CD4-positive, alpha-beta T cell (primary cell): Measurements from ENCODE around the gene COPZ1. TPM values are rescaled to one million over a fixed set of nuclear protein-coding genes. Genes with fewer than 3 reads are reported as not detected.

Experiments
- ATAC-seq: fragments of 200-7000 bp; cut with Tn5 transposase; one replicate; pipeline ENCODE4 v1.10.0; 2022; ENCODE audit warnings: mild to moderate bottlenecking; ENCODE audit not compliant: poor library complexity
- CTCF ChIA-PET: fragments of 350-600 bp; sonication (Branson Sonifier 250); formaldehyde crosslinking; loops from one replicate; lab custom pipeline; 2021; ENCODE audit warnings: antibody characterized with exemption, inconsistent platforms; lab: Charles Lee
- POLR2A ChIA-PET: fragments of 350-600 bp; sonication (Branson Sonifier 250); formaldehyde crosslinking; loops from one replicate; lab custom pipeline; 2021; ENCODE audit warnings: antibody characterized with exemption, inconsistent platforms; lab: Charles Lee
- DNase-seq, 14 experiments: peaks; one replicate each; pipeline ENCODE4 v3.0.0-alpha.2; 2013 to 2020; ENCODE audit warnings: mixed read lengths in 2 of 14
- H3K27ac ChIP-seq, 2 donors: one replicate each; pipeline versions ENCODE4 v1.5.1 to v1.7.0; 2013; ENCODE audit warnings: low read length in 2 of 2, low read depth in 1 of 2, mild to moderate bottlenecking in 1 of 2
- H3K27me3 ChIP-seq, 2 experiments: 1 replicate in 1 of 2; 2 replicates in 1 of 2; pipeline versions ENCODE4 v1.6.1 to v1.7.0; 2013; ENCODE audit warnings: low read length in 2 of 2, control low read depth in 1 of 2, mild to moderate bottlenecking in 1 of 2, moderate library complexity in 1 of 2; ENCODE audit not compliant: insufficient read depth in 2 of 2, control insufficient read depth in 1 of 2
- H3K36me3 ChIP-seq: one replicate; pipeline ENCODE4 v1.6.1; 2013; ENCODE audit warnings: low read length, control low read depth; ENCODE audit not compliant: insufficient read depth
- H3K4me1 ChIP-seq: one replicate; pipeline ENCODE4 v1.6.1; 2013; ENCODE audit warnings: low read length, control low read depth; ENCODE audit not compliant: insufficient read depth
- H3K4me3 ChIP-seq: one replicate; pipeline ENCODE4 v1.5.1; 2013; ENCODE audit warnings: mild to moderate bottlenecking, low read length, moderate library complexity
- H3K9me3 ChIP-seq, 2 experiments: 1 replicate in 1 of 2; 2 replicates in 1 of 2; pipeline versions ENCODE4 v1.6.1 to v1.7.0; 2013; ENCODE audit warnings: low read length in 2 of 2, mild to moderate bottlenecking in 2 of 2, control low read depth in 1 of 2, moderate library complexity in 1 of 2; ENCODE audit not compliant: control insufficient read depth in 1 of 2, insufficient read depth in 1 of 2
- H3K27ac Mint-ChIP-seq: one replicate; pipeline ENCODE4 v1.8.0; 2020; ENCODE audit warnings: mixed read lengths
- H3K27me3 Mint-ChIP-seq: one replicate; pipeline ENCODE4 v1.8.0; 2021; ENCODE audit warnings: mixed read lengths
- H3K36me3 Mint-ChIP-seq: one replicate; pipeline ENCODE4 v1.8.0; 2021; ENCODE audit warnings: low read depth, mixed read lengths
- H3K4me1 Mint-ChIP-seq: one replicate; pipeline ENCODE4 v1.8.0; 2021; ENCODE audit warnings: low read depth, mixed read lengths
- H3K4me3 Mint-ChIP-seq: one replicate; pipeline ENCODE4 v1.8.0; 2020; ENCODE audit warnings: mild to moderate bottlenecking, mixed read lengths
- H3K9me3 Mint-ChIP-seq: one replicate; pipeline ENCODE4 v1.8.0; 2020; ENCODE audit warnings: mixed read lengths
- intact Hi-C, 2 experiments: fragments of 100-400 bp; cut with DNase I in 1 of 2; cut with micrococcal nuclease in 1 of 2; formaldehyde crosslinking; loops; one replicate each; pipeline versions ENCODE4 v1.15.1 to v1.9.0; 2023 to 2025; cut with DNase I, micrococcal nuclease
- total RNA-seq, 174 experiments: library from RNA in 2 of 174; stranded (reverse) in 2 of 174; gene quantifications; one replicate each; pipeline ENCODE4 v1.2.3 and lab custom pipeline; 2021 to 2026
- TF ChIP-seq, protein P1 (sequence below): fragments of 200-600 bp; IDR thresholded peaks from one replicate; pipeline ENCODE4 v1.8.0; 2022; ENCODE audit warnings: antibody characterized with exemption, mild to moderate bottlenecking

The COPZ1 gene
- total RNA-seq, 2 experiments from 2014 or later: 31.2 to 33.9 TPM

DNA sequence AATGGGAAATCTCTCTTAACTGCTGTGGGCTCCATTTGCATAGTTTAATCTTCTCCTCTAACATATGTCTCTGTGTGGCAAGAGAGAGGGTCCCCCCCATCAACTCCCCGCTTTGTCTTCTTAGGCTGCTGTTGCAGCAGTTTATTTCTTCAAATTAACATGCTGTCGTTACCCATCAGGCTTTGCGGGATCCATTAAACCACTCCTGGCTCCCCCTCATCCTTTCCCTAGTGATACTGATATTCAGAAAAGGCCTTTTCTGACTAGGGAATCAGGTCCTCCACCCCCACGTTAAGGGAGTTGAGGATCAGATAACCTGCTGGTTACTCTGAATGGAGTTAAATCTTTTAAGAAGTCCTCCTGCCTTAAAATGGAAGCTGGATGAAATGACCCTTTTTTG is 24.1 kb downstream of the COPZ1 start:
- no peaks in the 10 kb centered on the region for H3K27me3 ChIP-seq
- TF ChIP-seq, protein P1, sequence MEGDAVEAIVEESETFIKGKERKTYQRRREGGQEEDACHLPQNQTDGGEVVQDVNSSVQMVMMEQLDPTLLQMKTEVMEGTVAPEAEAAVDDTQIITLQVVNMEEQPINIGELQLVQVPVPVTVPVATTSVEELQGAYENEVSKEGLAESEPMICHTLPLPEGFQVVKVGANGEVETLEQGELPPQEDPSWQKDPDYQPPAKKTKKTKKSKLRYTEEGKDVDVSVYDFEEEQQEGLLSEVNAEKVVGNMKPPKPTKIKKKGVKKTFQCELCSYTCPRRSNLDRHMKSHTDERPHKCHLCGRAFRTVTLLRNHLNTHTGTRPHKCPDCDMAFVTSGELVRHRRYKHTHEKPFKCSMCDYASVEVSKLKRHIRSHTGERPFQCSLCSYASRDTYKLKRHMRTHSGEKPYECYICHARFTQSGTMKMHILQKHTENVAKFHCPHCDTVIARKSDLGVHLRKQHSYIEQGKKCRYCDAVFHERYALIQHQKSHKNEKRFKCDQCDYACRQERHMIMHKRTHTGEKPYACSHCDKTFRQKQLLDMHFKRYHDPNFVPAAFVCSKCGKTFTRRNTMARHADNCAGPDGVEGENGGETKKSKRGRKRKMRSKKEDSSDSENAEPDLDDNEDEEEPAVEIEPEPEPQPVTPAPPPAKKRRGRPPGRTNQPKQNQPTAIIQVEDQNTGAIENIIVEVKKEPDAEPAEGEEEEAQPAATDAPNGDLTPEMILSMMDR: no peak
- H3K36me3 Mint-ChIP-seq: peaks cover 79% of the 10 kb centered on the region
- no peak overlapping the region for H3K4me3 ChIP-seq
- DNase-seq (no peak), ATAC-seq (no peak)
- H3K9me3 Mint-ChIP-seq: no peaks in the 10 kb centered on the region
- H3K4me1 ChIP-seq: peaks cover 16% of the 10 kb centered on the region
- H3K27ac Mint-ChIP-seq: no peak overlapping the region
- no peak overlapping the region for H3K4me3 Mint-ChIP-seq
- ChIA-PET POLR2A (interaction anchor here (1.0 kb wide), 1 partner anchor 69 kb away, joined by 3 read pairs; the partner anchor contains the start of genes CBX5 and HNRNPA1), CTCF (interaction anchor here (1.1 to 1.8 kb wide), 3 partner anchors 13 to 56 kb away, joined by 3 to 5 read pairs (median 4); no protein-coding TSS in a partner anchor)
- no peak overlapping the region for H3K27ac ChIP-seq
- peaks cover 64% of the 10 kb centered on the region for H3K36me3 ChIP-seq
- intact Hi-C loops: no loop called here
- peaks cover 18% of the 10 kb centered on the region for H3K4me1 Mint-ChIP-seq
- H3K9me3 ChIP-seq: no peaks in the 10 kb centered on the region
- H3K27me3 Mint-ChIP-seq: no peaks in the 10 kb centered on the region

DNA sequence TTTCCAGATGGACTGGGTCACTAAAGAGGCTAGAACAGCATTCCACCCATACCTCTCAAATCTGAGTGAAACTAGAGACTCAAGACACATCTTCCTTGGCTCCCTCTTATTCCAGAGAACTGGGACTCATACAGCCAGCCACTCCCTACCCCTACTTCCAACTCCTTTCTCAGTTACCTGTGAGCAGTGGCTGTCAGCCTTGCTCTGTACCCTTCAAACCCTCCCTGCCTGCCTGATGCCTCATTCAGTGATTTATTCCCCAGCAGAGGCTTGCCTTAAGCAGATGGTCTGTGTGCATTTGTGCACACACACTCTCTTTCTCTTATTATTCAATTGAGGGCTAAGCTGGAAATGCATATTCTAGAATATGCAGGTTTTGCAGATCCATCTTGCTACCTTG is 24.7 kb downstream of the COPZ1 start:
- H3K27me3 ChIP-seq: no peaks in the 10 kb centered on the region
- H3K4me1 ChIP-seq: peaks cover 16% of the 10 kb centered on the region
- CTCF ChIA-PET: interaction anchor here (0.5 to 1.6 kb wide), 3 partner anchors 13 to 56 kb away, joined by 3 to 5 read pairs (median 3); no protein-coding TSS in a partner anchor
- Mint-ChIP-seq H3K27ac (no peak overlapping the region), H3K27me3 (no peaks in the 10 kb centered on the region), H3K9me3 (no peaks in the 10 kb centered on the region), H3K4me3 (no peak overlapping the region), H3K36me3 (peaks cover 77% of the 10 kb centered on the region), H3K4me1 (peaks cover 18% of the 10 kb centered on the region)
- DNase-seq (no peak), ATAC-seq (no peak)
- H3K4me3 ChIP-seq: no peak overlapping the region
- POLR2A ChIA-PET: interaction anchor here (1.0 kb wide), 1 partner anchor 69 kb away, joined by 3 read pairs; the partner anchor contains the start of genes CBX5 and HNRNPA1
- H3K36me3 ChIP-seq: peaks cover 63% of the 10 kb centered on the region
- H3K27ac ChIP-seq: no peak overlapping the region
- no peaks in the 10 kb centered on the region for H3K9me3 ChIP-seq
- intact Hi-C loops: no loop called here
- TF ChIP-seq, protein P1: no peak

DNA sequence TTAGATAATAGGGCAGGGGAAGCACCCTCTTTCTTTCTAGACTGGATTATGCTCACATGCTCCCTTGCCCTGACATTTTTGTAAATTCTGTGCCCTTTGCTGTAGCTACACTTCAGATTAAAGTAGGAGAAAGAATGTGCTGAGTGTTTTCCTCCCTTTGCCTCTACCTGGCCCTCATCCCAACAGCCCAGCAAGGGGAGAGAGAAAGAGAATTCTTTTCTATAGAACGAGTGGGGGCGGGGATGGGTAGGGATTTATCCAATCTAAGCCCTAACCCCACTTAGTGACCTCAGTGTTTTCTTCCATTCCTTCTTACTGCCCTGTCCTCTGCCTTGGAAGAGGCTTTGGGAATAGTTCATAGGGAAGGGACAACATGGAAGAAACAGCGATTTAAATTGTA is 25.8 kb downstream of the COPZ1 start:
- TF ChIP-seq, protein P1: no peak
- Histone ChIP-seq H3K4me3 (no peak overlapping the region), H3K9me3 (no peaks in the 10 kb centered on the region), H3K27me3 (no peaks in the 10 kb centered on the region), H3K4me1 (peaks cover 16% of the 10 kb centered on the region), H3K36me3 (peaks cover 54% of the 10 kb centered on the region), H3K27ac (no peak overlapping the region)
- ATAC-seq (no peak), DNase-seq (no peak)
- ChIA-PET POLR2A (no interaction called here), CTCF (no interaction called here)
- no peaks in the 10 kb centered on the region for H3K27me3 Mint-ChIP-seq
- no peaks in the 10 kb centered on the region for H3K9me3 Mint-ChIP-seq
- intact Hi-C loops: no loop called here
- H3K36me3 Mint-ChIP-seq: peaks cover 66% of the 10 kb centered on the region
- peaks cover 18% of the 10 kb centered on the region for H3K4me1 Mint-ChIP-seq
- no peak overlapping the region for H3K4me3 Mint-ChIP-seq
- H3K27ac Mint-ChIP-seq: no peak overlapping the region
